Measurements from ENCODE around the gene DDIT3. TPM values are rescaled to one million over a fixed set of nuclear protein-coding genes. Genes with fewer than 3 reads are reported as not detected.
A peak's percentile ranks its signal among the peaks of the same experiment; 100 is the strongest.

The DDIT3 gene
- total and polyA plus RNA-seq, 12 donors = 7.7 to 98.4 (median 48.7) TPM

GRCh38 chr12:57479376-57480115 is 40.8 kb downstream of the DDIT3 start, which contains the start of gene ARHGAP9:
ARHGAP9 (minus strand) TSS chr12:57479866; CDS start chr12:57479406, 460 bp downstream.
- 55 to 69% (median 65%) methylated on average over 5 to 6 of the region's 6 CpGs for WGBS, 4 donors
- no peaks in the 10 kb centered on the region for H3K9me3 ChIP-seq (replicated peaks in 1 of 3)
- H3K36me3 ChIP-seq (replicated peaks in 1 of 2) = no peaks in the 10 kb centered on the region
- TF ChIP-seq, protein P1, sequence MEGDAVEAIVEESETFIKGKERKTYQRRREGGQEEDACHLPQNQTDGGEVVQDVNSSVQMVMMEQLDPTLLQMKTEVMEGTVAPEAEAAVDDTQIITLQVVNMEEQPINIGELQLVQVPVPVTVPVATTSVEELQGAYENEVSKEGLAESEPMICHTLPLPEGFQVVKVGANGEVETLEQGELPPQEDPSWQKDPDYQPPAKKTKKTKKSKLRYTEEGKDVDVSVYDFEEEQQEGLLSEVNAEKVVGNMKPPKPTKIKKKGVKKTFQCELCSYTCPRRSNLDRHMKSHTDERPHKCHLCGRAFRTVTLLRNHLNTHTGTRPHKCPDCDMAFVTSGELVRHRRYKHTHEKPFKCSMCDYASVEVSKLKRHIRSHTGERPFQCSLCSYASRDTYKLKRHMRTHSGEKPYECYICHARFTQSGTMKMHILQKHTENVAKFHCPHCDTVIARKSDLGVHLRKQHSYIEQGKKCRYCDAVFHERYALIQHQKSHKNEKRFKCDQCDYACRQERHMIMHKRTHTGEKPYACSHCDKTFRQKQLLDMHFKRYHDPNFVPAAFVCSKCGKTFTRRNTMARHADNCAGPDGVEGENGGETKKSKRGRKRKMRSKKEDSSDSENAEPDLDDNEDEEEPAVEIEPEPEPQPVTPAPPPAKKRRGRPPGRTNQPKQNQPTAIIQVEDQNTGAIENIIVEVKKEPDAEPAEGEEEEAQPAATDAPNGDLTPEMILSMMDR (IDR thresholded peaks at IDR 0.05) = no peak
- no peak for TF ChIP-seq POLR2A (IDR thresholded peaks at IDR 0.05)
- peaks cover 14% of the 10 kb centered on the region for H3K27me3 ChIP-seq
- intact Hi-C loops (cut with DNase I) = no loop called here
- H3K4me3 ChIP-seq = no peak within 1 kb of the TSS
- peaks cover 11 to 14% of the 10 kb centered on the region in 2 donors for H3K4me1 ChIP-seq (replicated peaks in 1 of 2)
- H3K27ac ChIP-seq = peak within 1 kb of the TSS in 3 of 5 donors; percentile 51 to 86 (median 68)
- DNase-seq = peak in 1 of 7 donors; percentile 18

GRCh38 chr12:57479043-57479375 is 41.3 kb downstream of the DDIT3 start:
- H3K4me3 ChIP-seq = no peak overlapping the region
- peaks cover 11 to 14% of the 10 kb centered on the region in 2 donors for H3K4me1 ChIP-seq (replicated peaks in 1 of 2)
- H3K27me3 ChIP-seq = peaks cover 20% of the 10 kb centered on the region
- intact Hi-C loops (cut with DNase I) = no loop called here
- TF ChIP-seq POLR2A (IDR thresholded peaks at IDR 0.05) = no peak
- DNase-seq = no peak
- H3K36me3 ChIP-seq (replicated peaks in 1 of 2) = no peaks in the 10 kb centered on the region
- no peaks in the 10 kb centered on the region for H3K9me3 ChIP-seq (replicated peaks in 1 of 3)
- WGBS, 4 donors = 73 to 81% (median 77%) methylated on average over 8 to 10 of the region's 10 CpGs
- peak overlapping the region in 3 of 5 donors; percentile 51 to 86 (median 68) for H3K27ac ChIP-seq

DNA sequence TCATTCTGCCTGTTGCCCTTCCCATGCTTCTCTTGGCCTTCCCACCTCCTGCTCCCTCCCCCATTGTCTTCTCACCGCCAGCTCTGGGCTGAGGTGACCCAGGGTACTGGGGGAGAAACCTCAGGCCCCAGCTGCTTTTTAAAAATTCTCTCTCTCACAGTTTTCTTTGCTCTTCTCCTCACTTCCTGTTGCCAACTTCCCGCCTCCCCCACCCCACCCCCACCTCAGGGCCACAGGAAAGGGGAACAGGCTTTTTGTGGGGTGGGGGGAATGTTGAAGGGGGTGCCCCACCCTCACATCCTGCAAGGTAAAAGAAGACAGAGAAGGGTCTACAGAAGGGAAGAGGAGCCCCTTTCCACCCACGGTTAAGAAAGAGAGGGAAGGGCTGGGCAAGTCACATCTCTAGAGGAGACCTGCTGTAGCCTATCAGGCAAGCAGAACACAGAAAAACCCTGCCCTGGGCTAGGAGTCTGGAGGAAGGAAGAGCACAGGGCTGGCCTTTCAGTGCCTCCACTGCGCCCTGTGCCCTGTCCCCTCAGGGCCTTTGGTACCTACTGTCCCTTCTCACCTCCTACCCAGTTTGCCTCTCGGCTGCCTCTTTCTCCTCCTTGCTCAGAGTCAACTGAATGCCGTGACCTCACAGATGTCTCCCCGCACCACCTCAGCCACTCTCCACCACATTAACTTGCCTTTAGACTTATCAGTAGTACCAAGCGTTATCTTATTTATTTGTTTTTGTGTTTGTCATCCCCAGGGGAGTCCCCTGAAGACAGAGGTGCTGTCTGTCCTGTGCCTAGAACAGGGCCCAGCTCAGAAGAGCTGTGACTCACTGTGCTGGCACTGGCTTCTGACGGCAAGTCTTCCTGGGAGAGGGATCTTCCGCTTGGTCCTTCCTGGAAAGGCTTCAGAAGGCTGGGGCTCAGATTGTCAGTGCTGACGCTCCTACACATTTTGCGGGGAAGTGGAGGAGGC is 42.3 kb downstream of the DDIT3 start:
- Histone ChIP-seq H3K27me3 (peaks cover 26% of the 10 kb centered on the region), H3K4me1 (replicated peaks in 1 of 2) (peaks cover 11 to 14% of the 10 kb centered on the region in 2 donors), H3K27ac (peak overlapping the region in 4 of 5 donors; percentile 11 to 86 (median 60)), H3K9me3 (replicated peaks in 1 of 3) (no peaks in the 10 kb centered on the region), H3K4me3 (peak overlapping the region in 1 of 4 donors; percentile 49), H3K36me3 (replicated peaks in 1 of 2) (no peaks in the 10 kb centered on the region)
- 51 to 70% (median 55%) methylated on average over 11 to 12 of the region's 12 CpGs for WGBS, 4 donors
- peak in 5 of 7 donors; percentile 49 to 66 (median 57) for DNase-seq
- TF ChIP-seq, protein P1 (IDR thresholded peaks at IDR 0.05) = no peak
- TF ChIP-seq POLR2A (IDR thresholded peaks at IDR 0.05) = peak in 1 of 2 donors; percentile 6
- intact Hi-C loops (cut with DNase I) = no loop called here

DNA sequence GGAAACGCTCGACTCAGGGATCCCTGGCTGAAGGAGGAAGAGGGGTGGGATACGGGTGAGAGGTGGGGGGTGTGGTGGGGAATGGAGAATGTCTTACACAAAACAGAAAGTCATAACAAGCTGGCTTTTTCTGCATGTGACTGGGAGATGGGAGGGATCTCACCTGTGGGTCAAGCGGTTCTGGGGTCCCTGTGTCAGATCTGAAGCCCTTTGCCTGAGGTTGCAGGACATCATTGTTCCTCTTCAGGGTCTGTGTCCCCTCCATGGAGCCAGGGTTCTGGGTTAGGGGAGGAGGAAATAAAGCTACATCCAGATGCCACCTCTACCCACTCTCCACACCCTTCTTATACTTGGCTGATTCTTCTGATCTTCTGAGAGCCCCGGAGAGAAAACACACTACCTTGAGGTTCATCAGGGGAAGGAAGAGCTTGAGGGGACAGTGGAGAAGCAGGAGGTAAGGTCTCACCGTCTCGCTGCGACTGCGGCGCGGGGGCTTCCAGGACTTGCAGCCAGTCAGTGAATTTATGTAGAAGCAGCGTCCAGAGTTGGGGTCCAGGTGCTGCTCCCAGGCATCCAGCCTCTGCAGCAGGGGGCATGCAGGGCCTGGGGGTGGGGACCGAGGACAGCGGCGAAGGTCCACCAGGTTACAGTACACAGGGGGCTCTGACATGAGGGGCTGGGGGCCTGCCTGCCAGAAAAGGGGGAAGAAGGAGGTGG is 43.2 kb downstream of the DDIT3 start:
- WGBS, 4 donors = 71 to 84% (median 75%) methylated on average over 15 of the region's 15 CpGs
- intact Hi-C loops (cut with DNase I) = no loop called here
- H3K27me3 ChIP-seq = peaks cover 26% of the 10 kb centered on the region
- H3K4me3 ChIP-seq = peak overlapping the region in 1 of 4 donors; percentile 49
- no peaks in the 10 kb centered on the region for H3K36me3 ChIP-seq (replicated peaks in 1 of 2)
- no peaks in the 10 kb centered on the region for H3K9me3 ChIP-seq (replicated peaks in 1 of 3)
- no peak for DNase-seq
- peak overlapping the region in 2 of 5 donors; percentile 68 to 86 for H3K27ac ChIP-seq
- TF ChIP-seq POLR2A (IDR thresholded peaks at IDR 0.05) = no peak
- TF ChIP-seq, protein P1 (IDR thresholded peaks at IDR 0.05) = no peak
- H3K4me1 ChIP-seq (replicated peaks in 1 of 2) = peaks cover 11 to 14% of the 10 kb centered on the region in 2 donors
